NB4 (cell line): ENCODE data around the gene NFIX.

Experiments used
- DNase-seq: peaks from one replicate; pipeline ENCODE4 v3.0.0; 2010; ENCODE audit warnings: low read depth
- H3K4me3 ChIP-seq: one replicate; pipeline ENCODE4 v1.5.1; 2011; ENCODE audit warnings: mild to moderate bottlenecking, low read depth, low read length, moderate library complexity
- CTCF ChIP-seq: IDR thresholded peaks from one replicate; pipeline ENCODE4 v1.5.1; 2012; ENCODE audit warnings: low read depth, low read length
- MAX ChIP-seq: IDR thresholded peaks from 2 replicates; pipeline ENCODE4 v1.6.1; 2011; ENCODE audit warnings: low read depth, low read length
- MYC ChIP-seq: IDR thresholded peaks from 2 replicates; pipeline ENCODE4 v1.6.1; 2011; ENCODE audit warnings: low read depth, low read length
- POLR2A ChIP-seq: IDR thresholded peaks from 2 replicates; pipeline ENCODE4 v1.6.1; 2011; ENCODE audit warnings: mild to moderate bottlenecking; ENCODE audit not compliant: insufficient read length; ENCODE audit errors: extremely low read depth

The NFIX gene

GRCh38 chr19:13091400-13092157 is 96.3 kb downstream of the NFIX start:
- peak; percentile 57 for DNase-seq
- no peak overlapping the region for H3K4me3 ChIP-seq

GRCh38 chr19:13092158-13092543 is 96.9 kb downstream of the NFIX start:
- no peak overlapping the region for H3K4me3 ChIP-seq
- TF ChIP-seq CTCF (no peak), POLR2A (no peak), MAX (no peak), MYC (no peak)
- no peak for DNase-seq

More at GRCh38 chr19:13091400-13092157, 96.3 kb downstream of the NFIX start:
- TF ChIP-seq MAX: no peak
- TF ChIP-seq MYC: no peak
- no peak for TF ChIP-seq POLR2A
- TF ChIP-seq CTCF: no peak

- no peak overlapping the region for H3K4me3 ChIP-seq
- no peak for DNase-seq
- TF ChIP-seq MAX (no peak), POLR2A (no peak), MYC (no peak), CTCF (no peak)
Measured at GRCh38 chr19:13092606-13093235, 97.4 kb downstream of the NFIX start.

- peak; percentile 67 for TF ChIP-seq MAX
- peak; percentile 70 for TF ChIP-seq CTCF
- TF ChIP-seq MYC: 0 out of 2 replicates have a peak, but pooled peaks have one; percentile 62
- no peak for TF ChIP-seq POLR2A
- DNase-seq: peak; percentile 91
- no peak overlapping the region for H3K4me3 ChIP-seq
Measured at GRCh38 chr19:13093407-13094105, 98.3 kb downstream of the NFIX start.

GRCh38 chr19:13094106-13094504 is 98.8 kb downstream of the NFIX start:
- no peak for DNase-seq
- H3K4me3 ChIP-seq: no peak overlapping the region
- TF ChIP-seq MYC (no peak), POLR2A (no peak), MAX (no peak), CTCF (no peak)
